Adipose tissue (tissue), 3 donors: ENCODE results near the gene GGA1. TPM values are rescaled to one million over a fixed set of nuclear protein-coding genes. Genes with fewer than 3 reads are reported as not detected.

ENCODE experiments used
- H3K27ac ChIP-seq: one replicate; pipeline ENCODE4 v1.5.1; 2013; ENCODE audit warnings: low read depth, low read length
- WGBS, 3 donors: extraction: QIAGEN DNeasy Blood & Tissue Kit; methylation state at CpG; one replicate each; pipeline ENCODE4 v1.1.7; 2013; 5-methylcytosine and 5-hydroxymethylcytosine counted together
- polyA plus RNA-seq, 3 donors: library from polyadenylated mRNA; stranded (reverse); fragments of 200-250 nt; gene quantifications; one replicate each; pipeline ENCODE4 v1.2.3, GENCODE V29; 2013
- donor health status: healthy with polysubstance abuse.
- donor health status: Bipolar disorder and iron deficiency.
- donor health status: healthy.

The GGA1 gene
- polyA plus RNA-seq, 3 donors, result 24.2 to 33.1 (median 29.8) TPM

- H3K27ac ChIP-seq, result no peak overlapping the region
- 67 to 82% (median 75%) methylated on average over 14 of the region's 14 CpGs for WGBS, 3 donors
Measured at GRCh38 chr22:37659897-37660708, 51.5 kb downstream of the GGA1 start.

GRCh38 chr22:37660709-37661045 lies 52.0 kb downstream of the GGA1 start:
- whole genome bisulfite sequencing, 3 donors, result 71 to 87% (median 79%) methylated on average over 2 of the region's 2 CpGs

GRCh38 chr22:37661160-37661924 lies 52.7 kb downstream of the GGA1 start:
- 45 to 57% (median 46%) methylated on average over 12 of the region's 12 CpGs for WGBS, 3 donors
- H3K27ac ChIP-seq, result no peak overlapping the region

More at GRCh38 chr22:37660709-37661045, 52.0 kb downstream of the GGA1 start:
- no peak overlapping the region for H3K27ac ChIP-seq

- 80 to 90% (median 83%) methylated on average over 5 of the region's 5 CpGs for WGBS, 3 donors
- H3K27ac ChIP-seq, result no peak overlapping the region
Measured at GRCh38 chr22:37662039-37662438, 53.4 kb downstream of the GGA1 start.

GRCh38 chr22:37663521-37664140 lies 55.0 kb downstream of the GGA1 start:
- no peak overlapping the region for H3K27ac ChIP-seq
- WGBS, 3 donors, result 78 to 85% (median 83%) methylated on average over 16 of the region's 16 CpGs

GRCh38 chr22:37664249-37665101 lies 55.8 kb downstream of the GGA1 start:
- 57 to 73% (median 71%) methylated on average over 16 of the region's 16 CpGs for WGBS, 3 donors
- no peak overlapping the region for H3K27ac ChIP-seq

GRCh38 chr22:37665487-37665886 lies 56.9 kb downstream of the GGA1 start:
- H3K27ac ChIP-seq, result no peak overlapping the region
- WGBS, 3 donors, result 95% methylated on average over 24 of the region's 24 CpGs

- no peak overlapping the region for H3K27ac ChIP-seq
- WGBS, 3 donors, result 75 to 85% (median 83%) methylated on average over 6 of the region's 6 CpGs
Measured at GRCh38 chr22:37669586-37669985, 61.0 kb downstream of the GGA1 start.

- WGBS, 3 donors, result 61 to 75% (median 67%) methylated on average over 15 of the region's 15 CpGs
- H3K27ac ChIP-seq, result no peak overlapping the region
Measured at GRCh38 chr22:37672206-37672919, 63.7 kb downstream of the GGA1 start.

GRCh38 chr22:37672920-37673455 lies 64.4 kb downstream of the GGA1 start:
- H3K27ac ChIP-seq, result peak overlapping the region; percentile 17
- WGBS, 3 donors, result 55 to 81% (median 61%) methylated on average over 11 of the region's 11 CpGs

- H3K27ac ChIP-seq, result peak overlapping the region; percentile 46
- WGBS, 3 donors, result 80 to 85% (median 81%) methylated on average over 12 of the region's 12 CpGs
Measured at GRCh38 chr22:37674248-37674647, 65.6 kb downstream of the GGA1 start.

GRCh38 chr22:37674951-37675929 lies 66.6 kb downstream of the GGA1 start, which contains the start of gene LGALS1:
LGALS1 (plus strand) TSS chr22:37675636; CDS start chr22:37675703, 67 bp downstream.
- H3K27ac ChIP-seq, result peak within 1 kb of the TSS; percentile 51
- 6 to 15% (median 7%) methylated on average over 34 of the region's 34 CpGs for WGBS, 3 donors

GRCh38 chr22:37675930-37676735 lies 67.5 kb downstream of the GGA1 start:
- peak overlapping the region; percentile 51 for H3K27ac ChIP-seq
- WGBS, 3 donors, result 3 to 27% (median 4%) methylated on average over 17 of the region's 17 CpGs

GRCh38 chr22:37676736-37677492 lies 68.3 kb downstream of the GGA1 start:
- H3K27ac ChIP-seq, result peak overlapping the region; percentile 20
- WGBS, 3 donors, result 0 to 5% (median 0%) methylated on average over 31 to 42 of the region's 42 CpGs

- no peak overlapping the region for H3K27ac ChIP-seq
- WGBS, 3 donors, result 45 to 60% (median 50%) methylated on average over 15 of the region's 15 CpGs
Measured at GRCh38 chr22:37677493-37677974, 68.9 kb downstream of the GGA1 start.
